ENCODE measurements around the gene SLC22A6. TPM values are rescaled to one million over a fixed set of nuclear protein-coding genes. Genes with fewer than 3 reads are reported as not detected.

SLC22A6 gene
- total RNA-seq, 4 donors from 2014 or later, result not detected

Small RNA genes lying within 50 kb of the gene (small RNA-seq; reads per million reads assigned to genes)
- gene RN7SL259P, result not detected

Other genes starting within 250 kb of the SLC22A6 start
- 10 to 100 TPM; 10.1 to 17.1 (median 14.8) TPM for gene ZBTB3, start 230.8 kb downstream of the SLC22A6 start, total RNA-seq
- gene POLR2G, start 223.4 kb downstream of the SLC22A6 start, total RNA-seq, result 10 to 100 TPM; 32.1 to 76.5 (median 50.6) TPM
- 10 to 100 TPM; 41.2 to 55.0 (median 45.5) TPM for gene TAF6L, start 213.6 kb downstream of the SLC22A6 start, total RNA-seq
- gene TMEM179B, start 197.6 kb downstream of the SLC22A6 start, total RNA-seq, result 100 to 1,000 TPM in 2 of 4 donors, 10 to 100 TPM in 2; 78.6 to 126 (median 92.4) TPM
- 10 to 100 TPM in 3 of 4 donors, 1 to 10 TPM in 1; 9.1 to 46.5 (median 29.7) TPM for gene TMEM223, start 193.0 kb downstream of the SLC22A6 start, total RNA-seq
- gene NXF1, start 179.5 kb downstream of the SLC22A6 start, total RNA-seq, result 10 to 100 TPM; 56.8 to 83.7 (median 80.9) TPM
- 10 to 100 TPM; 26.3 to 62.8 (median 56.7) TPM for gene STX5, start 152.9 kb downstream of the SLC22A6 start, total RNA-seq
- not detected for gene TEX54, start 152.1 kb downstream of the SLC22A6 start, total RNA-seq
- 10 to 100 TPM; 25.2 to 76.1 (median 33.6) TPM for gene WDR74, start 145.4 kb downstream of the SLC22A6 start, total RNA-seq
- 100 to 1,000 TPM; 145 to 295 (median 159) TPM for gene SLC3A2, start 104.1 kb downstream of the SLC22A6 start, total RNA-seq
- not detected for gene CHRM1, start 63.6 kb downstream of the SLC22A6 start, total RNA-seq
- gene SLC22A8, start 30.9 kb upstream of the SLC22A6 start, total RNA-seq, result not detected
- not detected for gene SLC22A24, start 159.3 kb upstream of the SLC22A6 start, total RNA-seq